Renal cortical epithelial cell (primary cell): ENCODE measurements around the gene ZBTB20. TPM values are rescaled to one million over a fixed set of nuclear protein-coding genes. Genes with fewer than 3 reads are reported as not detected.
"Not testable (repeated sequence)": the region's sequence is repeated elsewhere in the genome, so short reads cannot be mapped to it uniquely, and the experiment has no call there.

Experiments used
- DNase-seq: peaks from one replicate; pipeline ENCODE4 v3.0.0-alpha.2; 2011; ENCODE audit warnings: low read depth
- total RNA-seq: library from RNA; depleted of rRNA; stranded (reverse); fragments of >200 nt; gene quantifications from 2 replicates; pipeline ENCODE4 v1.2.3, GENCODE V29; 2014

ZBTB20 gene
- total RNA-seq: 12.9 and 64.1 TPM in 2 replicates

DNA sequence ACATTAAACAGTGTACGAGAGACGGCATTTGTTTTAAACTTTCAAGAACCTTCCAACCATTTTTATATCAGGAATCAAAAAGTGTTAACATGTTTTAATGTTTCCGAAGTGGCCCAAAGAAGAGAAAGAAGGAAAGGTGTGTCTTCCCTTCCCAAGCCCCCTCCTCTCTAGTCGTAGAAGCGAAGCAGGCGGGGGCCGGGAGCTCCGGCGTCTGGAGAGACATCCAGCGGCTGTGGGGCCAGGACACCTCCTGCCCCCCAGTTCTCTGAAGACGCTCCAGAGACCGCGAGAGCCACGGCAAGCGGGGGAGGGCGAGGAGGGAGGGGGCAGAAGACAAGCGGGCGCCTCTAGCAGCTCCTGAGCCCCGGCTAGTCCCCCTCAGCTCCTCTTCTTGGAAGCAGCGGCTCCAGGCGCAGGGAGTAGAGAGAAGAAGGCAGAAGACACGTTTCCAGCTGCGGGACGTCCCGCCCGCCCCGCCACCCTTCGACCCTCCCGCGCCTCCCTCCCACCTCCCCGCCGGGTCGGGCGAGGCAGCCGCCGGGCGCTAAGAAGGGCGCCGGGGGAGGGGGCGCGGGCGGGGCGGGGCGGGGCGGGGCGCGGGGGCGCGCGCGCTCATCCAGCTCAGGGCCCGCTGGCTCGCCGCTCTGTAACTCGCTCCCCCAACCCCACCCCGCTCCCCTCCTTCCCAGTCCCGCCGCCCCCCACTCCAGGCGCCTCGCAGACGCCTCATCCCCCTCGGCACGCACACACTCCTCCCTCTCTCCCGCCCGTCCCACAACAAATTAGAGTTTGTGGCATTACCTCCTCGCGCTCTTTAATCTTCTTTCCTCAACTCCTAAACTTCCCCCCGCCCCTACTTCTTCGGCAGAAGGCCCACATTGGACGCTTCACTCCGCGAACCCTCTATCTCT, at the start of gene ZBTB20:
Gene ZBTB20, minus strand, starts transcription at position 871 of the 911 bp plus-strand sequence.
- DNase-seq: peak; percentile 38

DNA sequence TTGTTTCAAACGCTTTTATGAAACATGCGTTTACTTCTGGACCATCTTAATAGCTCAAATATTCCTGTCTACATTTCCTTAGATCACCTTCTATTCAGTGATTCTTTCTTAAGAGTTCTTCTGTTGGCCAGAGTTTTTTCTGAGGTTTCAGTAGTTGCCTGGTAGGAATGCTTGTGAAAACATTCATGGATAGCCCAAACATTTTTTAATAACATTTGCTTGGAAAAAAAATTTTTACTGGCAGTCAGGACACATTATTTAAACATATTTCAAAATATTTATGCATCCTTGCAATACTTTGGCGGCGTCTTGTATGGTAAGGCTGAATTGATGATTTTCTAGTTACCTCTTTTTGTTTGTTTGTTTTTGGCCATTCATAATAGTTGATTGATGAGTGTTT, 47.4 kb upstream of the ZBTB20 start:
- DNase-seq: no peak

DNA sequence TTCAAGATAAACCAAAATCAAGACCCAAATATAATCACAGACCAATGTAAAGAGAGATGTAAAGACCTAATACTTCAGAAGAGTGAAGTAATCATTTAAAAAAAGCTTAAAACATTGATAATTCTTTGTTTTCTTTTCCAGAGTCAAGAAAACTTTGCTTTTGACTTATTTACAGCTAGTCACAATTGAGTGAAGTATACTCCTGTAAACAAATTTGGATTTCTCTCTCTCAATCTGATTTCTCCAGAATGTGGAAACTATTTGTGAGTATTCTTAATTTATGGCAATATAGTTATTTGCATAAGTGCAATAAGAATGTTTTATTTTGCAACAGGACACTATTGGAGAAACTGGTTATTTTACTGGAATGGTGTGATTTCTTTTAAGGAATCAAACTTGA, 43.7 kb upstream of the ZBTB20 start:
- DNase-seq: no peak

DNA sequence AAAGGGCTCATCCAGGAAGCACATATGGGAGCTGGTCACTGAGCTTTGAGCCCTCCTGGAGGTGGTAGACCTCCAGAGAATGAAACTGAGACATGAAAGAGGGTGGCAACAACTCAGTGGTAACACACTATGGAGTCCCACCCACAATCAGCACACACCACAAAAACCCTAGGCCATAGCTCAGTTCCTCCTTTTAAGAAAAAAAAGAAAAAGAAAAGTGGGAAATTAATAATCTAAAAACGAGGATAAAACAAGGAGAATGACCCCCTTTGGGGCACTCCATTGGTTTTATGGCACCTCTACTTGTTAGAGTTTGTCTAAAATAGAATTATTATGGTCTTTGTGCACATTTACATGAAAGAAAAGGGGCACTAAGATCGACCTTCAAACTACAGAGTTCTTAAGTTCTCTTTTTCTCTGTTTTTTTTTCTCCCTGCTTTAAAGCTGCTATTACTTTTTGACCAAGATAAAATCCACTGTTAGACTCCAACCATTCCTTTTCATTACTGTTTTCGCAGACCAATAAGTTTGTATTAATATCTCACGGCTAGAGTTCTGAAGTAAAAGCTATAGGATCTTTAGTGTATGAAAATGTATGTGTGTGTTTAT, 40.2 kb upstream of the ZBTB20 start:
- DNase-seq: no peak

DNA sequence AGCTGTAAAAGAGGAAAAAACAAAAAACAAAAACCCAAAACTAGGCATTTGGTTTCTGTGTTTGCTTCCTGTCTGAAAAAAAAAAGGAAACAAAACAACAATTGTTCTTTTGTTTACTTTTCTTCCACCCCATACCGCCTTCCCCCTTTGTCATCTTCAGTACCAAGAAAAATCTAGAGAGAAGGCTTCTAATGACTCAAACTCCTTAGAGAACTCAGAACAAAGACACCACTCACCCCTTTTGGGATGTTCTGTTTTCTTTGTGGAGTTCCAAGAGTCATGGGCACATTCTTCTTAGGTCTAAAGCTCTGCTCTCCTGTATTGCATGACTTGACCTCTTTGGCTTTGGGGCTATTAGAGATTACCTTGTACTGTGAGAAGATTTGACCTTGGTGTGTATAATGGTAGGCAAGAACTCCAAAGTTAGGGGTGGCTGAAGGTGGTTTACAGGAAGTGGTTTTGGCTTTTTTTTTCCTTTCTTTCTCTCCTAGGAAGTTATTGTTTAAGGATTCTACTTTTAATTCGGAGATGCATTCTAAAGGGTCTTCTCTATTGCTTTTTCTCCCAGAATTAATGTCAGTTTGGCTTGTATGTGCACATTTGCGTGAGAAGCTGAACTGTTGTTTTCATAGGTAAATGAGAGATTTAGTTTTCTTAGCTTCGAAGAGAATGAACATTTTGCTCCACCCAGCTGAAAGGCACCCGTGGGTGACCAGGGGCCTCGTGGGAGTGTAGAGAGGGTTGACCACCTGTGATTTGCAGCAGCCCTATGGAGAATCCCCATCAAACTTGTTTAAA, 39.5 kb upstream of the ZBTB20 start:
- no peak for DNase-seq

DNA sequence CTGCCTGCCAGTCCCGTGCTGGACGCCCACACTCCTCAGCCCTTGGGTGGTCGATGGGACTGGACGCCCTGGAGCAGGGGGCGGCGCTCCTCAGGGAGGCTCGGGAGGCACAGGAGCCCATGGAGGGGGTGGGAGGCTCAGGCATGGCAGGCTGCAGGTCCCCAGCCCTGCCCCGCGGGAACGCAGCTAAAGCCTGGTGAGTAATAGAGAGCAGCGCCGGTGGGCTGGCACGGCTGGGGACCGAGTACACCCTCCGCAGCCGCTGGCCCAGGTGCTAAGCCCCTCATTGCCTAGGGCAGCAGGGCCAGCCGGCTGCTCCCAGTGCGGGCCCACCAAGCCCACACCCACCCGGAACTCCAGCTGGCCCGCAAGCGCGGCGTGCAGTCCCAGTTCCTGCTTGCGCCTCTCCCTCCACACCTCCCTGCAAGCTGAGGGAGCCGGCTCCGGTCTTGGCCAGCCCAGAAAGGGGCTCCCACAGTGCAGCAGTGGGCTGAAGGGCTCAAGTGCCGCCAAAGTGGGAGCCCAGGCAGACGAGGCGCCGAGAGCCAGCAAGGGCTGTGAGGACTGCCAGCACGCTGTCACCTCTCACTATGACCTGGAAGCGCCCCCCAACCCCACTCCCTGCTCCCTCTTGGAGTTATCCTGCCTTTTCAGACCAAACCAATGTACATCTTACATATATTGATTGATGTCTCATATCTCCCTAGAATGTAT, 37.9 kb upstream of the ZBTB20 start:
- DNase-seq: not testable (repeated sequence)

DNA sequence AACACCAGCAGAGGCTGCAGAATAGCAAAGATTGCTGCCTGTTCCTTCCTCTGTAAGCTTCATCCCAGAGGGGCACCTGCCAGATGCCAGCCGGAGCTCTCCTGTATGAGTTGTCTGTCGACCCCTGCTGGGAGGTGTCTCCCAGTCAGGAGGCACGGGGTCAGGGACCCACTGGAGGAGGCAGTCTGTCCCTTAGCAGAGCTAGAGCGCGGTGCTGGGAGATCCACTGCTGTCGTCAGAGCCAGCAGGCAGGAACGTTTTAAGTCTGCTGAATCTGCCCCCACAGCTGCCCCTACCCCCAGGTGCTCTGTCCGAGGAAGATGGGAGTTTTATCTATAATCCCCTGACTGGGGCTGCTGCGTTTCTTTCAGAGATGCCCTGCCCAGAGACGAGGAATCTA, 31.8 kb upstream of the ZBTB20 start:
- not testable (repeated sequence) for DNase-seq

DNA sequence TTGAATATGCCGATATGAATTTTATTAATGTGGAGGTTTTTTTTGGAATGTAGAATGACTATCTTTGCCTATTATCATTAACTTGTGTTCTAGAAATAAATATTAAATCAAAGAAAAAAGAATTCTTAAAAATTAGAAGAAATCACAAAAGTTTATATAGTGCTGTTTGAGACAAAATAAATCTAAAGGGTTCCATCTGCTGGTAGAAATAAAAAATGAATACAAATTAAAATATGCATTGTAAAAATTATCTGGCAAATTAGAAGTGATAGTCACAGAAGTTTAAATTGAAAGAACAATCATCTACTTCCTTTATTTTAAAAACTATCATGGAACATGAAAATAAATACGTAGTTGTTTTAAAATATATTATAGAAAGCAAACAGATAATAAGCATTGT, 22.7 kb upstream of the ZBTB20 start:
- DNase-seq: peak; percentile 26

DNA sequence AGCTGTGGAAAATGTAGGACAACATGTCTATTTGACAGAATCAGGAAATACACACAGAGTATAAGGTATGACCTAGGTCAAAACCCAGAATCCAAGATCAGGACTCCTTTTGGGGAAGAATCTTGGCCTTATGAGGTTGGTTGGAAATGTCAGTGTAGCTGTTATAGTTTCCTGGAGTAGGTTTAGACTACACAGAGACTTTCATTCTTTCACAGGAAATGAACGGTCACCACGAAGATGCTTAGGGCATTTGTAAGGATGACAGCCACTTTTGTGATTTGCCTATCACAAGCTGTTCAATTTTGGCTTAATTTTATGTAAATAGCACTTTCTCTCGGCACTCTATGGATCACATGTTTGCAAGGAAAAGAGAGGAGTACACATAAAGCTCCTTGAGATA, 18.6 kb upstream of the ZBTB20 start:
- no peak for DNase-seq

DNA sequence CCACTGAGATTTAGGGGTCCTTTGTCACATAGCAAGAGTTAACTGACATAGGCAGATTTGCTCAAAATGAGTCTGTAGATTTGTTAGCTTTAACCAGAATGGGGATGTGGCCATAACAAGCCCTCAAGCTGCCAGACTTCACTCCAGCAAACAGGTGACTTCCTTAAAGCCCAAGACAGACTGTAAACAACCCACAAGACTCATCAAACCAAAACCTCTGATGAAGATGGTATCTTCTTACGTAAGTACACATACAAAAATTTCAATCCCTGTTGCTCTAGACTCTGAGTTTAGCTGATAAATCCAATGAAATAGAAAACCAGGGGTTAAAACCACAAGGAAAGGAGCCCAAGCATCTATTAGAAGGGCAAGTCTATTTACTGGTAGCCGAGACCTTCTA, 18.2 kb upstream of the ZBTB20 start:
- no peak for DNase-seq

DNA sequence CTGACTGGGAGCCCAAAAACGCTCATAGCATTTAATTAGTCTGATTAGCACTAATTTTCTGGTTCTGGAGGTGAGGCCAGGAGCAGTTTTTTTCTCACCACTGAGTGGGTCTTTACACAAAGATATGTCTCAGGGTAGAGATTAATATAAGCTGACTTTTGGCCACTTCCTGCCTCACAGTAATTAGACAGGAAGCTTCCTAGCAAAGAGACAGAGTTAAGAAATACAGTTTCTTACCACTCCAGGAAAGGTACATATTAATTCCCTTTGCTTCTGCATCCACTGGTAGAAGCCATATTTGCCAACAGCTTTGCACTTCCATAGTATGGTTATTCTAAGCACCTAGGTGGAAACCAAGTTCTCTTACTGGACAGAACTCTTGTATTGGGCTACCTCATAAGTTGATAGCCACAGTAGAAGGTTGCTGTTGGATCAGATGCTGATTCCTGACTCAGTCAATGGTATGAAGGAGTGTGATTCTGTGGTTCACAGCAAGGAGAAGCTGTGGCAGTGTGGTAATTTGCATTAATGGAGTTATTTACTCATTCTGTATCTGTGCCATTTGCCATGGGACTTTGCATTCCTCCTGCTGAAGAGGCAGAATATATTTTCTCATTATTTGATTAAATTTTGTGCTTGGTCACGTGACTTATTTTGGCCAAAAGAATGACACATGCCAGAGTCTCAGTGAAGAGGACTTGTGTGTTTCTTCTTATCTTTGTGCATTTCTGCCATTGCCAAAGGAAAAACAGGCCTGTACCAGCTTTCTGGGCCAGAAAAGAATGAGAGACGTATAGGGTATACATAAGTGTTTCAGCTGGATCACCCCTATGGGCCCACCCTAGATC, 17.5 kb upstream of the ZBTB20 start:
- DNase-seq: peak; percentile 4

DNA sequence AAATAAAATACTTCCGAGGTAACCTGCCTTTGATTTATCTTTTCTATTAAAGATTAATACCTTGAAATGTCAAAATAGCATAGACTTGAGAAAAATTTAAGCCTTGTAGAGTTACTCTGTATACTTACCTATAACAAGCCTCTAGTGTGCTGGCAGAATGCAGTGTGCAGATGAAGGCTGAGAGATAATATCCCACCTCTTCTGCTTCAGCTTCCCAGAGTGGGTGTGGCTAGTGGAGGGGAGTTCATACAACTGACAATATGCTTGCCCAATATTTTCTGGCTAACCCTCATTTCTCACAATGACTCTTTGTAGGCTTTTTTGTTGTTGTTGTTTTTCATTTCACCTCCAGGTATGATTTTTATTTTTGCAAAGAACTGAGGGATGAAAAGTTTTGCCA, 15.7 kb upstream of the ZBTB20 start:
- no peak for DNase-seq

DNA sequence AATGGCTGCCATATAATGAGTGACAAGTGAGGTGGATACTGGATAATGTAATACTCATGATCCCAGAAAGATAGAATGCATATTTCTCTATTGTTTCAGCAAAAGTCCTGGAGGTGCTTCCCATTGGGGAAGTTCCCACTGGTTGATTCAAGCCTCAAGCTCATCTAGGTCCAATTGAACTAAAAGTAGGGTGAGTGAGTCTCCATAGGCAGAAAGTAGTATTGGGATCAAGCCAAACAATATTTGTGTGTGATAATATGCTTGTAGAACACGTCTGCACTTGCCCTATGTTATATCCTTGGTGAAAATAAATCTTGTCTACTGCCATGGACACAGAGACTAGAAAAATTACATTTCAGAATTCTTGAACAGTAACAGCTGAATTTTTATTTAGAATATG, 14.8 kb upstream of the ZBTB20 start:
- DNase-seq: no peak

DNA sequence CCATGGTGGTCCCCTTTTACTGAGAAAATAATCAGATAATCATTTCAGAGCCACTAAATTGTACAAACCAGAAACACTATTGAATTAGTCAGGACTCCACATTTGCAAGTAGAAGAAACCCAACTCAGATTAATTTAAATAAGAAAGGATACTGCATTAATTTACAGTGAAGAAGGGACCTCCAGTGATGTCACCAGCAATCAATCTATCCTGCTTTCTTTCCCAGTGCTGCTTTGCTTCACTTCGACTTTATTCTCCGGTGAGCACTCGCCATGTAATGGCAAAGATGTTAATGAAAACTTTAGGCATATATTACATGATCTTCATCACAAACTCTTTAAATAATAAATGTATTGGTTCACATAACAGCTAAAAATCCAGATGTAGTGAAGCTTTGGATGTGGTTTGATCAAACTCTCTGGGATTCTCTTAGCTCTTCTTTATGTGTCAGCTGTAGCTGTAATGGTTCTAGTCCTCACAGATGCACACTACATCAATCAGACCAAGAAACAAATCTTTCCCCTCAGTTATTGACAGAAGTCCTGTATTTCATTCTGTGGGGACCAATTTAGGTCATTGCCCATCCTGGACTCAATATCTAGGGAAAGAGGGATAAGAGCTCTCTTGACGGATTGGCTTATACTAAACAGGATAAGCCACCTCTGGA, 14.2 kb upstream of the ZBTB20 start:
- no peak for DNase-seq

DNA sequence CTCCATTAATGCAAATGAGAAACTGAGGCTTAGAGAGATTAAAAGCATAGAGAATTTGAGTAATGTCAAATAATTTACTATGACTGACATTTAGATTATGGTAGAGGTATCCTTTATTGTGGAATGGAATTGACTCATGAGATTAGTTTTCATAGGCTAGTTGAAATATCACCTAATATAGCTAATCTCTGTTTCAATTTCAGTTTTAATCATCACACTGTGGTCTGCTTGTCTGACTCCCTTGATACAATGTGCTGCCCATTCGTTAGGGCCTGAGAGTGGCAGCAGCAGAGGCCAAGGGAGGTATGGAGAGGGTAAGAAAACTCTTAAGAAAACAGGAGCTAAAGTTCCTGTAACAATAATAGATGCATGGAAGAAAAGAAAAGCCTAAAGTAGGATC, 13.2 kb upstream of the ZBTB20 start:
- DNase-seq: no peak

DNA sequence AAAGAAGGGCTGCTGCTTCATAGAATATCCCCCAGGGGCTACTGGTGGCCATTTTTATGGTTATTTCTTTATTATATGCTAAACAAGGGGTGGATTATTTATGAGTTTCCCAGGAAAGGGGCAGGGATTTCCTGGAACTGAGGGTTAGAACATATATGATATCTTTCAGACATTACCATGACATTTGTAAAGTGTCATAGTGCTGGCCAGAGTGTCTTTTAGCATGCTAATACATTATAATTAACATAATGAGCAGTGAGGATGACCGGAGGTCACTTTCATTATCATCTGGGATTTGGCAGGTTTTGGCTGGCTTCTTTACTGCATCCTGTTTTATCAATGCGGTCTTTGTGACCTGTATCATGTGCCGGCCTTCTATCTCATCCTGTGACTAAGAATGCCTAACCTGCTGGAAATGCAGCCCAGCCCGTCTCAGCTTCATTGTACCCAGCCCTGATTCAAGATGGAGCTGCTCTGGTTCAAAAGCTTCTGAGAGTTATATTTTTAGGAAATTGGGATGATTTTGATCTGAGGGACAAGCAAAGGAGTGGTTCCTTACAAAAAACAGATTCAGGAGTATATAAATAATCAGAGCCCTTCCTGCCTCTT, 9.1 kb upstream of the ZBTB20 start:
- DNase-seq: no peak

DNA sequence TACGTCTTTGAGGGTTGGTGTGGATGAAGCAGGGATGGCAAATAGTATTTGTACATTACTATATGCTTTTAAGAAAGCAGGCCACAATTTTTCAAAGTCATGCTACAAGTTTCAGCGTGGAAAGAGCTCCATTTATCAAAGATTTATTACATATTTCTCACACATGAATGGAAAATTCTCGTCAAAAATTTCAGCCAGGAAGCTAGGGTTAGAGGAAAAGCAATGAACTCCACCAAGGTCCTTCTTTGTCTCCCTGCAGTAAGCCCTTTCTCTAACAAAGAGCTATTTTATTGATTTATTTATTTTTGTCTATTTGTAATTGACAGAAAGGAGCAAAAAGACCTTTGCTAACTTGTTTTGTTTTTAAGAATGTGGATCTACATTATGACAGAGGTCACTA, 7.5 kb upstream of the ZBTB20 start:
- DNase-seq: no peak

DNA sequence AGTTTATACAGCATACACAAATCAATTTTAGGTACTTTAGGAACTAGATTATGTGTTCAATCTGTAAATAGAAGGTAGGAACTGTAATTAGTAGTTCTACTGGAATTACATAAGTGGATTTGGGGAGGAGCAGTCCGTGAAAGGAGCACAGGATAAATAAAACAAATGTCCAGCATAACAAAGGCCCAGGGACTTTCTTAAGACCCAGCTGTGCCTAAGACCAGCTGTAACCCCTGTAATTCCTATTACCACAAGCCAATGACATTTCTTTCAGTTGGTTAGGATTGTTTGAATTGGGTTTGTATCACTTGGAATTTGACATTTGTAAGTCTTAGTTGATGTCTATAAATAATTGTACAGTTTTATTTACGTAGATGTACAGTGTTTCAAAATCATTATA, 4.8 kb upstream of the ZBTB20 start:
- DNase-seq: no peak

DNA sequence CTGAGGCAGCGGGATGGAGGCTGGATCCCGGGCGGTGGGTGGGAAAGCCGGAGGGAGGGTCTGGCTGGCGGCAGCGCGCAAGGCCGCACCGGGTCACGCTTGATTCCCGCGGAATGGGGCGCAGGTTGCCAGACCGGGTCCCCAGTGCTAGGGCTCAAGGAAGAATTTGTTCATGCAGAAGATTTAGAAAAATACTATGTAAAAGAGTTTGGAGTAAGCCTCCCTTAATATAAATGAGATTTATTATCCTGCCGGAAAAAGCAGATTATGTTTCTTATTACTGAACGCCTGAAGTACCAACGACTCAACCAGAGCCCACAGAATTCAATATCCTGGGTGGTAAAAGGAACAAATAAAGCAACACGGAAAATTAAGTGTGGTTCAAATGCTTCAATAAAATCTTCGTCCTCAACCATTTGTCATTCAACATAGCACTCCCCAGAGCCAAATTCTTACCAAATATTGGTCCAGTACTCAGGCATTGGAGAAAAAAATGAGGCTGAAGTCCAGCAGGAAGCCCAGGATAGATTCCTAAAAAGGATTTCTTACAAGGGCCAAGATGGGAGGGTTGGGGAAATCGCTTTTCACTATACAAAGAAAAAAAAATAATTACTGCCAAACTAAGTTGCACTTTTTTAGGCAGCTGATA, 1.2 kb upstream of the ZBTB20 start:
- peak; percentile 23 for DNase-seq
